Smooth muscle cell (in vitro differentiated cells): Measurements from ENCODE around the gene IGF1R. TPM values are rescaled to one million over a fixed set of nuclear protein-coding genes. Genes with fewer than 3 reads are reported as not detected.

Source experiments
- DNase-seq: peaks from one replicate; lab custom pipeline; 2025; ENCODE audit not compliant: unreplicated experiment; lab: John Stamatoyannopoulos, UW
- H2AFZ ChIP-seq: fragments of 200-600 bp; sonication (generic); 2 replicates; pipeline ENCODE4 v1.6.0; 2016; ENCODE audit warnings: antibody characterized with exemption, low read depth, mild to moderate bottlenecking
- H3F3A ChIP-seq: fragments of 200-600 bp; sonication (generic); 2 replicates; pipeline ENCODE4 v1.6.0; 2017; ENCODE audit warnings: antibody characterized with exemption, low read depth
- H3K27ac ChIP-seq: fragments of 200-600 bp; sonication (generic); 2 replicates; pipeline ENCODE4 v1.5.1; 2016; ENCODE audit warnings: low read depth, mild to moderate bottlenecking
- H3K27me3 ChIP-seq: fragments of 200-600 bp; sonication (generic); 2 replicates; pipeline ENCODE4 v1.6.1; 2016; ENCODE audit warnings: low read depth, mild to moderate bottlenecking
- H3K36me3 ChIP-seq: fragments of 200-600 bp; sonication (generic); 2 replicates; pipeline ENCODE4 v1.5.1; 2016; ENCODE audit warnings: low read depth
- H3K4me1 ChIP-seq: fragments of 200-600 bp; sonication (generic); 2 replicates; pipeline ENCODE4 v1.5.1; 2016; ENCODE audit warnings: low read depth
- H3K4me2 ChIP-seq: fragments of 200-600 bp; sonication (generic); 2 replicates; pipeline ENCODE4 v1.6.0; 2016; ENCODE audit warnings: mild to moderate bottlenecking
- H3K4me3 ChIP-seq: fragments of 200-600 bp; sonication (generic); 2 replicates; pipeline ENCODE4 v1.5.1; 2016; ENCODE audit warnings: mild to moderate bottlenecking
- H3K79me2 ChIP-seq: fragments of 200-600 bp; sonication (generic); 2 replicates; pipeline ENCODE4 v1.6.0; 2016; ENCODE audit warnings: low read depth, mild to moderate bottlenecking
- H3K9ac ChIP-seq: fragments of 200-600 bp; sonication (generic); 2 replicates; pipeline ENCODE4 v1.6.0; 2016; ENCODE audit warnings: low read depth
- H3K9me3 ChIP-seq: fragments of 200-600 bp; sonication (generic); replicated peaks from 2 replicates; pipeline ENCODE4 v1.5.1; 2016; ENCODE audit warnings: low read depth
- H4K20me1 ChIP-seq: fragments of 200-600 bp; sonication (generic); 2 replicates; pipeline ENCODE4 v1.6.0; 2016; ENCODE audit warnings: low read depth
- WGBS: methylation state at CpG from one replicate; pipeline ENCODE4 v1.1.7; 2016; ENCODE audit warnings: low lambda C conversion rate; 5-methylcytosine and 5-hydroxymethylcytosine counted together
- polyA plus RNA-seq: library from polyadenylated mRNA; unstranded; fragments of >200 nt; fragmentation: Nextera tagmentation; extraction: Ambion mirVana; gene quantifications from 2 replicates; pipeline ENCODE4 v1.2.1, GENCODE V29; 2016
- total RNA-seq: library from RNA; depleted of rRNA; stranded (reverse); fragments of >200 nt; gene quantifications from 2 replicates; pipeline ENCODE4 v1.2.3, GENCODE V29; 2014
- TF ChIP-seq, protein P1 (sequence below): fragments of 200-600 bp; sonication (generic); IDR thresholded peaks from 2 replicates; pipeline ENCODE4 v1.5.1; 2017; ENCODE audit warnings: borderline replicate concordance, mild to moderate bottlenecking, antibody characterized with exemption; ENCODE audit not compliant: insufficient read depth, poor library complexity, severe bottlenecking

IGF1R gene
- total and polyA plus RNA-seq, 2 experiments from 2014 or later = 14.0 to 70.2 TPM

DNA sequence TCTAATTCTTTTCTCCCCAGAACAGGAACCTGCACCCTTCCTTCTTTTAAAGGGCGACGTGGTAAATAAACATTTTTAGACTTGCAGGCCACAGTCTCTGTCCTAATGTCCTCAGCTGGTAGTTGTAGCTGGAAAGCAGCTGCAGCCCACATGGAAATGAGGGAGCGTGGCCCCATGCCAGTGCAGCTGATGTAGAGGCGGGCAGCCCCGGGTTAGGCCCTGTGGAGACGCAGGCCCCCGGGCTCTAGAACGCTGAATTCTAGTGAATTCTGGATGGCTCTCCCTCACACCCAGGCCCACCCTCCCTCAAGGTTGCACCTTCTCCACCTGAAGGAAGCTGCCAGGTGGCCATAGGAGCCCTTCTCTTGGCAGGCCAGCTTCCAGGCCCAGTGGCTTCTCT, 307.0 kb downstream of the IGF1R start:
- Histone ChIP-seq H3K9me3 (no peaks in the 10 kb centered on the region), H3K36me3 (peaks cover 13% of the 10 kb centered on the region), H3F3A (no peaks in the 10 kb centered on the region), H3K4me3 (no peak overlapping the region), H3K9ac (no peak overlapping the region), H3K27ac (no peak overlapping the region), H4K20me1 (no peaks in the 10 kb centered on the region), H3K27me3 (no peaks in the 10 kb centered on the region), H3K4me2 (no peak overlapping the region), H3K79me2 (no peaks in the 10 kb centered on the region), H2AFZ (no peak overlapping the region), H3K4me1 (no peaks in the 10 kb centered on the region)
- TF ChIP-seq, protein P1, sequence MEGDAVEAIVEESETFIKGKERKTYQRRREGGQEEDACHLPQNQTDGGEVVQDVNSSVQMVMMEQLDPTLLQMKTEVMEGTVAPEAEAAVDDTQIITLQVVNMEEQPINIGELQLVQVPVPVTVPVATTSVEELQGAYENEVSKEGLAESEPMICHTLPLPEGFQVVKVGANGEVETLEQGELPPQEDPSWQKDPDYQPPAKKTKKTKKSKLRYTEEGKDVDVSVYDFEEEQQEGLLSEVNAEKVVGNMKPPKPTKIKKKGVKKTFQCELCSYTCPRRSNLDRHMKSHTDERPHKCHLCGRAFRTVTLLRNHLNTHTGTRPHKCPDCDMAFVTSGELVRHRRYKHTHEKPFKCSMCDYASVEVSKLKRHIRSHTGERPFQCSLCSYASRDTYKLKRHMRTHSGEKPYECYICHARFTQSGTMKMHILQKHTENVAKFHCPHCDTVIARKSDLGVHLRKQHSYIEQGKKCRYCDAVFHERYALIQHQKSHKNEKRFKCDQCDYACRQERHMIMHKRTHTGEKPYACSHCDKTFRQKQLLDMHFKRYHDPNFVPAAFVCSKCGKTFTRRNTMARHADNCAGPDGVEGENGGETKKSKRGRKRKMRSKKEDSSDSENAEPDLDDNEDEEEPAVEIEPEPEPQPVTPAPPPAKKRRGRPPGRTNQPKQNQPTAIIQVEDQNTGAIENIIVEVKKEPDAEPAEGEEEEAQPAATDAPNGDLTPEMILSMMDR = no peak
- no peak for DNase-seq
- over 99% methylated on average over 8 of the region's 8 CpGs for WGBS

DNA sequence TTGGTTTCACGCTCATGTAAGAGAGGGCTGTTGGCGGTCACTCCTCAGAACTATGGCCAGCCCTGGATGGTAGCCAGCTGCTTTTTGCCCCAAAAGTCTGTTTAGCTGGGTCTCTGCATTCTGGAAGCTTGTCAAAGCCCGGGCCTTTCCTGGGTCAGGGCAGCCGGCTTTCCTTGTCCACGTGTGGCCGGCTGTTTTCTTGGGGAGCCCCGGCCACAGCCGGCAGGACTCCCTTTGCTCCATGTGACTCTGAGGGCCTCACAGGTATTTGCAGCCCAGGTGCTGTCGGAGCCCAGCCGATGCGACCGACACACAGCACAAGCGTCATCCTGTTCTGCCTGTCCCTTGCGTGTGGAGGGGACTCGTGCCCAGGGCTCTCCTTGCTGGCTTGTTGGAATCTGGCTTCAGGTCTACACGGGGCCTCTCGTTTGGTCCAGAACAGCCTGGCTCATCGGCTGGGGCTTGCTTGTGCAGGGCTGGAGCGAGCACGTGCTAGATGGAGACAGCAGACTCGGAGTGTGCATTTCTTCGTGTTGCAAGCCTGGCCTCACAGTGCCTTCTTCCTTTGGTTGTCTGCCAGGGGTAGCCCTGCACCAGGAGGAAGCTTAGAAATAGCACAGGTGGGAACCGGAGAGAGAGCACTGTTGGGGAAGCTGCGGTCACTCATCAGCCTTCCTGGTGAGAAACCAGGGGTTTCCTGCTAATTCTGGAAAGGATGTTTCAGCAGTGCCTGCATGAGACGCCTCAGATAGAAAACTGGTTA, 307.8 kb downstream of the IGF1R start:
- DNase-seq = no peak
- H2AFZ ChIP-seq = no peak overlapping the region
- peaks cover 13% of the 10 kb centered on the region for H3K36me3 ChIP-seq
- H3K4me1 ChIP-seq = no peaks in the 10 kb centered on the region
- H4K20me1 ChIP-seq = no peaks in the 10 kb centered on the region
- no peak overlapping the region for H3K27ac ChIP-seq
- H3F3A ChIP-seq = no peaks in the 10 kb centered on the region
- H3K79me2 ChIP-seq = no peaks in the 10 kb centered on the region
- no peak overlapping the region for H3K4me2 ChIP-seq
- WGBS = 93% methylated on average over 25 of the region's 25 CpGs
- H3K9me3 ChIP-seq = no peaks in the 10 kb centered on the region
- no peaks in the 10 kb centered on the region for H3K27me3 ChIP-seq
- no peak overlapping the region for H3K4me3 ChIP-seq
- TF ChIP-seq, protein P1 = no peak
- no peak overlapping the region for H3K9ac ChIP-seq

DNA sequence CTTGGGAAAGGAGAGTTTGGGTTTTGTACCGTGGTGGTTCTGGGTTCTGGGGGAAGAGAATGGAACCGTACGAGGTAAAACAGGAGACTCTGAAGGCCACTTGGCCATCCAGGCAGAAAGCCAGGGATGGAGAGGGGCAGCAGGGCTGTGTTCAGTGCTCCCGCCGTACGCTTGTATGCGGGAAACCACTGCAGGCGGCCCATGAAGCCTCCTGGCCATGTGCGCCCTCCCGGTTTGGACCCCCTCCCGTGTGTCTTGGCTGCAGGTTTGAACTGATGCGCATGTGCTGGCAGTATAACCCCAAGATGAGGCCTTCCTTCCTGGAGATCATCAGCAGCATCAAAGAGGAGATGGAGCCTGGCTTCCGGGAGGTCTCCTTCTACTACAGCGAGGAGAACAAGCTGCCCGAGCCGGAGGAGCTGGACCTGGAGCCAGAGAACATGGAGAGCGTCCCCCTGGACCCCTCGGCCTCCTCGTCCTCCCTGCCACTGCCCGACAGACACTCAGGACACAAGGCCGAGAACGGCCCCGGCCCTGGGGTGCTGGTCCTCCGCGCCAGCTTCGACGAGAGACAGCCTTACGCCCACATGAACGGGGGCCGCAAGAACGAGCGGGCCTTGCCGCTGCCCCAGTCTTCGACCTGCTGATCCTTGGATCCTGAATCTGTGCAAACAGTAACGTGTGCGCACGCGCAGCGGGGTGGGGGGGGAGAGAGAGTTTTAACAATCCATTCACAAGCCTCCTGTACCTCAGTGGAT, 308.6 kb downstream of the IGF1R start:
- TF ChIP-seq, protein P1 = no peak
- Histone ChIP-seq H3F3A (no peaks in the 10 kb centered on the region), H3K4me3 (no peak overlapping the region), H2AFZ (no peak overlapping the region), H3K9me3 (no peaks in the 10 kb centered on the region), H3K9ac (no peak overlapping the region), H3K36me3 (peaks cover 20% of the 10 kb centered on the region), H3K27ac (no peak overlapping the region), H3K79me2 (no peaks in the 10 kb centered on the region), H3K4me1 (no peaks in the 10 kb centered on the region), H3K4me2 (no peak overlapping the region), H4K20me1 (no peaks in the 10 kb centered on the region), H3K27me3 (no peaks in the 10 kb centered on the region)
- 90% methylated on average over 39 of the region's 39 CpGs for WGBS
- no peak for DNase-seq

DNA sequence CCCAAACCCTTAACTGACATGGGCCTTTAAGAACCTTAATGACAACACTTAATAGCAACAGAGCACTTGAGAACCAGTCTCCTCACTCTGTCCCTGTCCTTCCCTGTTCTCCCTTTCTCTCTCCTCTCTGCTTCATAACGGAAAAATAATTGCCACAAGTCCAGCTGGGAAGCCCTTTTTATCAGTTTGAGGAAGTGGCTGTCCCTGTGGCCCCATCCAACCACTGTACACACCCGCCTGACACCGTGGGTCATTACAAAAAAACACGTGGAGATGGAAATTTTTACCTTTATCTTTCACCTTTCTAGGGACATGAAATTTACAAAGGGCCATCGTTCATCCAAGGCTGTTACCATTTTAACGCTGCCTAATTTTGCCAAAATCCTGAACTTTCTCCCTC, 309.3 kb downstream of the IGF1R start:
- Histone ChIP-seq H3K27me3 (no peaks in the 10 kb centered on the region), H3K4me3 (no peak overlapping the region)
- 89% methylated on average over 6 of the region's 6 CpGs for WGBS

More for the DNA sequence above, 309.3 kb downstream of the IGF1R start:
- Histone ChIP-seq H3K4me2 (no peak overlapping the region), H2AFZ (no peak overlapping the region), H3K9ac (no peak overlapping the region), H3K27ac (no peak overlapping the region), H3K79me2 (no peaks in the 10 kb centered on the region), H4K20me1 (no peaks in the 10 kb centered on the region), H3K4me1 (no peaks in the 10 kb centered on the region), H3K9me3 (no peaks in the 10 kb centered on the region), H3F3A (no peaks in the 10 kb centered on the region), H3K36me3 (peaks cover 24% of the 10 kb centered on the region)
- TF ChIP-seq, protein P1 = no peak
- DNase-seq = no peak
